Measurements from ENCODE around the gene NLRC3.

- TF ChIP-seq REST (IDR thresholded peaks at IDR 0.05; ENCODE audit: insufficient replicate concordance, low read depth) (no peak), CTCF (IDR thresholded peaks at IDR 0.05; ENCODE audit: insufficient read depth, low read length) (no peak), POLR2AphosphoS5 (IDR thresholded peaks at IDR 0.05; ENCODE audit: low read depth) (no peak), SPI1 (IDR thresholded peaks at IDR 0.05; ENCODE audit: borderline replicate concordance, low read depth) (no peak), GABPA (IDR thresholded peaks at IDR 0.05; ENCODE audit: low read depth) (no peak)
Measured at GRCh38 chr16:3582276-3583165, 5.3 kb upstream of the NLRC3 start.

Measured in HL-60 (cell line).